Astrocyte (in vitro differentiated cells and primary cell): Measurements from ENCODE around the gene EFNB3. TPM values are rescaled to one million over a fixed set of nuclear protein-coding genes. Genes with fewer than 3 reads are reported as not detected.
A peak's percentile ranks its signal among the peaks of the same experiment; 100 is the strongest.

Experiments used
- DNase-seq: peaks from one replicate; pipeline ENCODE4 v3.0.0-alpha.2; 2010; ENCODE audit warnings: low read depth
- FAIRE-seq: peaks from 2 replicates; lab custom pipeline; 2011; peaks lifted over from hg19 to GRCh38; lab: Jason Lieb, UNC
- H2AFZ ChIP-seq: 2 replicates; pipeline ENCODE4 v1.6.0; 2012; ENCODE audit warnings: low read depth, low read length, inconsistent platforms
- H3K27ac ChIP-seq: 2 replicates; pipeline ENCODE4 v1.5.1; 2011; ENCODE audit warnings: low read depth, low read length, inconsistent platforms
- H3K27me3 ChIP-seq: 2 replicates; pipeline ENCODE4 v1.6.0; 2011; ENCODE audit warnings: low read length, inconsistent platforms; ENCODE audit not compliant: insufficient read depth
- H3K36me3 ChIP-seq: 2 replicates; pipeline ENCODE4 v1.5.1; 2011; ENCODE audit warnings: low read length, inconsistent platforms; ENCODE audit not compliant: insufficient read depth
- H3K4me1 ChIP-seq: 2 replicates; pipeline ENCODE4 v1.5.1; 2011; ENCODE audit warnings: low read length, inconsistent platforms; ENCODE audit not compliant: insufficient read depth
- H3K4me2 ChIP-seq: 2 replicates; pipeline ENCODE4 v1.6.0; 2012; ENCODE audit warnings: low read length, inconsistent platforms
- H3K4me3 ChIP-seq: 2 replicates; pipeline ENCODE4 v1.5.1; 2011; ENCODE audit warnings: low read depth, mild to moderate bottlenecking, low read length, inconsistent platforms; ENCODE audit not compliant: insufficient read depth
- H3K79me2 ChIP-seq: 2 replicates; pipeline ENCODE4 v1.6.0; 2012; ENCODE audit warnings: mild to moderate bottlenecking, low read length, inconsistent platforms; ENCODE audit not compliant: insufficient read depth
- H3K9ac ChIP-seq: 2 replicates; pipeline ENCODE4 v1.6.0; 2012; ENCODE audit warnings: mild to moderate bottlenecking, low read length, inconsistent platforms
- H3K9me3 ChIP-seq: 2 replicates; pipeline ENCODE4 v1.5.1; 2012; ENCODE audit warnings: low read depth, mild to moderate bottlenecking, low read length, inconsistent platforms; ENCODE audit not compliant: insufficient read depth
- H4K20me1 ChIP-seq: 2 replicates; pipeline ENCODE4 v1.6.0; 2012; ENCODE audit warnings: low read length, inconsistent platforms; ENCODE audit not compliant: insufficient read depth
- H3K27ac Mint-ChIP-seq: one replicate; pipeline ENCODE4 v1.8.0; 2021; ENCODE audit warnings: mild to moderate bottlenecking, mixed read lengths; ENCODE audit not compliant: unreplicated experiment
- H3K27me3 Mint-ChIP-seq: one replicate; pipeline ENCODE4 v1.8.0; 2021; ENCODE audit warnings: low read depth, mixed read lengths; ENCODE audit not compliant: unreplicated experiment
- H3K36me3 Mint-ChIP-seq: one replicate; pipeline ENCODE4 v1.8.0; 2021; ENCODE audit warnings: low read depth, mixed read lengths; ENCODE audit not compliant: unreplicated experiment
- H3K4me1 Mint-ChIP-seq: one replicate; pipeline ENCODE4 v1.8.0; 2021; ENCODE audit warnings: low read depth, mixed read lengths; ENCODE audit not compliant: unreplicated experiment
- H3K4me3 Mint-ChIP-seq: one replicate; pipeline ENCODE4 v1.8.0; 2021; ENCODE audit warnings: mild to moderate bottlenecking, moderate library complexity, mixed read lengths; ENCODE audit not compliant: unreplicated experiment
- H3K9me3 Mint-ChIP-seq: one replicate; pipeline ENCODE4 v1.8.0; 2021; ENCODE audit warnings: mild to moderate bottlenecking, mixed read lengths; ENCODE audit not compliant: unreplicated experiment
- EZH2 ChIP-seq: IDR thresholded peaks from 2 replicates; pipeline ENCODE4 v1.6.1; 2012; ENCODE audit warnings: mild to moderate bottlenecking, low read length, inconsistent platforms; ENCODE audit not compliant: insufficient read depth
- total RNA-seq: library from RNA; stranded (reverse); gene quantifications from 2 replicates; pipeline ENCODE4 v1.2.1, GENCODE V29; 2021
- TF ChIP-seq, protein P1 (sequence below): IDR thresholded peaks from 2 replicates; pipeline ENCODE4 v1.5.1; 2011; ENCODE audit warnings: low read depth, mild to moderate bottlenecking, inconsistent platforms, low read length, moderate library complexity; ENCODE audit not compliant: insufficient read depth

The EFNB3 gene
- total RNA-seq, 1 donor from 2014 or later = 7.0 TPM

DNA sequence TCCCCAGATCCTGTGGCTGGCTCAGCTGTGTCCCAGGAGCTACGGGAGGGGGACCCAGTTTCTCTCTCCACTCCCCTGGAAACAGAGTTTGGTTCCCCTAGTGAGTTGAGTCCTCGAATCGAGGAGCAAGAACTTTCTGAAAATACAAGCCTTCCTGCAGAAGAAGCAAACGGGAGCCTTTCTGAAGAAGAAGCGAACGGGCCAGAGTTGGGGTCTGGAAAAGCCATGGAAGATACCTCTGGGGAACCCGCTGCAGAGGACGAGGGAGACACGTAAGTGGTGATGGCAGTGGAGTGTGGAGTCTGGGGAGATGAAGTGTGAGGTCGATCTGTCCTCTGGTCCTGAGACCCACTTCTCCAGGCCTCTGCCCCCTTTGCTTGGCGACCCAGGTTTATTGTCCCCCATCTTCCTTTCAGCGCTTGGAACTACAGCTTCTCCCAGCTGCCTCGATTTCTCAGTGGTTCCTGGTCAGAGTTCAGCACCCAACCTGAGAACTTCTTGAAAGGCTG is 16.1 kb upstream of the EFNB3 start:
- DNase-seq (no peak), FAIRE-seq (no peak)
- Histone ChIP-seq H3K36me3 (no peaks in the 10 kb centered on the region), H3K4me3 (peak overlapping the region; percentile 99), H3K9me3 (no peaks in the 10 kb centered on the region), H3K79me2 (peaks cover 51% of the 10 kb centered on the region), H3K4me1 (peaks cover 23% of the 10 kb centered on the region), H4K20me1 (peaks cover 20% of the 10 kb centered on the region), H2AFZ (peak overlapping the region; percentile 77), H3K27ac (peak overlapping the region; percentile 44), H3K4me2 (peak overlapping the region; percentile 92), H3K27me3 (no peaks in the 10 kb centered on the region), H3K9ac (peak overlapping the region; percentile 91)
- peaks cover 6% of the 10 kb centered on the region for H3K4me1 Mint-ChIP-seq
- H3K9me3 Mint-ChIP-seq = no peaks in the 10 kb centered on the region
- no peak for TF ChIP-seq EZH2
- TF ChIP-seq, protein P1, sequence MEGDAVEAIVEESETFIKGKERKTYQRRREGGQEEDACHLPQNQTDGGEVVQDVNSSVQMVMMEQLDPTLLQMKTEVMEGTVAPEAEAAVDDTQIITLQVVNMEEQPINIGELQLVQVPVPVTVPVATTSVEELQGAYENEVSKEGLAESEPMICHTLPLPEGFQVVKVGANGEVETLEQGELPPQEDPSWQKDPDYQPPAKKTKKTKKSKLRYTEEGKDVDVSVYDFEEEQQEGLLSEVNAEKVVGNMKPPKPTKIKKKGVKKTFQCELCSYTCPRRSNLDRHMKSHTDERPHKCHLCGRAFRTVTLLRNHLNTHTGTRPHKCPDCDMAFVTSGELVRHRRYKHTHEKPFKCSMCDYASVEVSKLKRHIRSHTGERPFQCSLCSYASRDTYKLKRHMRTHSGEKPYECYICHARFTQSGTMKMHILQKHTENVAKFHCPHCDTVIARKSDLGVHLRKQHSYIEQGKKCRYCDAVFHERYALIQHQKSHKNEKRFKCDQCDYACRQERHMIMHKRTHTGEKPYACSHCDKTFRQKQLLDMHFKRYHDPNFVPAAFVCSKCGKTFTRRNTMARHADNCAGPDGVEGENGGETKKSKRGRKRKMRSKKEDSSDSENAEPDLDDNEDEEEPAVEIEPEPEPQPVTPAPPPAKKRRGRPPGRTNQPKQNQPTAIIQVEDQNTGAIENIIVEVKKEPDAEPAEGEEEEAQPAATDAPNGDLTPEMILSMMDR = no peak
- H3K27me3 Mint-ChIP-seq = no peaks in the 10 kb centered on the region
- H3K4me3 Mint-ChIP-seq = peak overlapping the region; percentile 95
- peaks cover 11% of the 10 kb centered on the region for H3K36me3 Mint-ChIP-seq
- H3K27ac Mint-ChIP-seq = peak overlapping the region; percentile 75

- H3K4me3 ChIP-seq = no peak overlapping the region
- no peaks in the 10 kb centered on the region for H4K20me1 ChIP-seq
- DNase-seq (no peak), FAIRE-seq (no peak)
- no peak overlapping the region for H3K4me3 Mint-ChIP-seq
- H3K27ac ChIP-seq = no peak overlapping the region
- peaks cover 5% of the 10 kb centered on the region for H3K36me3 ChIP-seq
- H3K27ac Mint-ChIP-seq = no peak overlapping the region
- TF ChIP-seq, protein P1 = no peak
- no peak for TF ChIP-seq EZH2
- no peak overlapping the region for H3K4me2 ChIP-seq
- H3K79me2 ChIP-seq = no peaks in the 10 kb centered on the region
- H3K9me3 ChIP-seq = no peaks in the 10 kb centered on the region
- peaks cover 18% of the 10 kb centered on the region for H3K36me3 Mint-ChIP-seq
- no peaks in the 10 kb centered on the region for H3K27me3 Mint-ChIP-seq
- H3K9me3 Mint-ChIP-seq = no peaks in the 10 kb centered on the region
- no peak overlapping the region for H3K9ac ChIP-seq
- no peaks in the 10 kb centered on the region for H3K4me1 Mint-ChIP-seq
- no peak overlapping the region for H2AFZ ChIP-seq
- H3K4me1 ChIP-seq = no peaks in the 10 kb centered on the region
- no peaks in the 10 kb centered on the region for H3K27me3 ChIP-seq
Observed at GRCh38 chr17:7695586-7695985, 9.4 kb upstream of the EFNB3 start.

GRCh38 chr17:7697828-7698588 is 7.0 kb upstream of the EFNB3 start:
- H3K4me1 ChIP-seq = no peaks in the 10 kb centered on the region
- FAIRE-seq = no peak
- H3K9me3 ChIP-seq = no peaks in the 10 kb centered on the region
- TF ChIP-seq, protein P1 = no peak
- TF ChIP-seq EZH2 = no peak
- H3K9me3 Mint-ChIP-seq = peaks cover 2% of the 10 kb centered on the region
- no peak overlapping the region for H3K4me3 ChIP-seq
- H3K9ac ChIP-seq = no peak overlapping the region
- peak overlapping the region; percentile 12 for H3K4me3 Mint-ChIP-seq
- no peak overlapping the region for H3K27ac Mint-ChIP-seq
- H2AFZ ChIP-seq = no peak overlapping the region
- peaks cover under 1% of the 10 kb centered on the region for H4K20me1 ChIP-seq
- H3K79me2 ChIP-seq = no peaks in the 10 kb centered on the region
- H3K4me1 Mint-ChIP-seq = no peaks in the 10 kb centered on the region
- H3K36me3 Mint-ChIP-seq = peaks cover 17% of the 10 kb centered on the region
- peaks cover 5% of the 10 kb centered on the region for H3K36me3 ChIP-seq
- H3K27me3 Mint-ChIP-seq = no peaks in the 10 kb centered on the region
- H3K27ac ChIP-seq = no peak overlapping the region
- H3K27me3 ChIP-seq = no peaks in the 10 kb centered on the region
- DNase-seq = no peak
- H3K4me2 ChIP-seq = no peak overlapping the region
